K562 (cell line): ENCODE data around the gene STAB1. TPM values are rescaled to one million over a fixed set of nuclear protein-coding genes. Genes with fewer than 3 reads are reported as not detected.

Experiments
- ATAC-seq: fragments of 200-7000 bp; cut with Tn5 transposase; 3 replicates; pipeline ENCODE4 v1.9.1; 2020; ENCODE audit warnings: moderate library complexity
- BruUV-seq: library from RNA; stranded (reverse); fragments of 400-500 nt; replicated peaks from 2 replicates; lab custom pipeline; 2021; lab: Mats Ljungman, UMichigan
- CTCF ChIA-PET: fragments of 300-600 bp; formaldehyde crosslinking; extraction: SDS; loops from one replicate; lab custom pipeline; 2021; ENCODE audit warnings: low intra/inter-chr PET ratio; lab: Yijun Ruan, JAX
- POLR2A ChIA-PET: fragments of 300-600, 350-650 bp; sonication (Branson Sonifier 250); formaldehyde crosslinking; extraction: SDS; loops from one replicate; lab custom pipeline; 2021; ENCODE audit warnings: antibody characterized with exemption, inconsistent platforms; lab: Yijun Ruan, JAX
- DNase-seq, 4 experiments: peaks; one replicate each; pipeline versions ENCODE4 v3.0.0 to v3.0.0-alpha.2; 2011 to 2018; ENCODE audit warnings: low spot score in 3 of 4, mixed read lengths in 3 of 4; ENCODE audit errors: extremely low read depth in 1 of 4
- FAIRE-seq: peaks from 2 replicates; lab custom pipeline; 2011; peaks lifted over from hg19 to GRCh38; lab: Jason Lieb, UNC
- H2AFZ ChIP-seq: 2 replicates; pipeline ENCODE4 v1.6.0; 2011; ENCODE audit warnings: low read depth, low read length, control low read depth, inconsistent platforms
- H3K27ac ChIP-seq: fragments of 200-600 bp; 3 replicates; pipeline ENCODE4 v1.8.0; 2011; ENCODE audit warnings: low read depth, mild to moderate bottlenecking, control low read depth, inconsistent platforms, low read length, moderate library complexity, mixed read lengths; ENCODE audit errors: extremely low read depth
- H3K27me3 ChIP-seq, 2 experiments: fragments of 300-600 bp in 1 of 2; 2 replicates in 1 of 2; 3 replicates in 1 of 2; pipeline versions ENCODE4 v1.6.0 to v1.8.0; 2011; ENCODE audit warnings: inconsistent platforms in 2 of 2, low read length in 2 of 2, mild to moderate bottlenecking in 1 of 2, mixed read lengths in 1 of 2, moderate library complexity in 1 of 2; ENCODE audit not compliant: control insufficient read depth in 2 of 2, insufficient read depth in 2 of 2
- H3K36me3 ChIP-seq: fragments of 300-600 bp; 3 replicates; pipeline ENCODE4 v1.8.0; 2011; ENCODE audit warnings: mild to moderate bottlenecking, low read length, inconsistent platforms; ENCODE audit not compliant: control insufficient read depth, insufficient read depth
- H3K4me1 ChIP-seq, 2 experiments: fragments of 200-600 bp in 1 of 2; replicated peaks in 1 of 2; 2 replicates in 1 of 2; 3 replicates in 1 of 2; pipeline versions ENCODE4 v1.5.1 to v1.8.0; 2011; ENCODE audit warnings: inconsistent platforms in 2 of 2, low read length in 2 of 2, mild to moderate bottlenecking in 1 of 2, mixed read lengths in 1 of 2, moderate library complexity in 1 of 2; ENCODE audit not compliant: control insufficient read depth in 2 of 2, insufficient read depth in 2 of 2
- H3K4me2 ChIP-seq: 2 replicates; pipeline ENCODE4 v1.6.1; 2011; ENCODE audit warnings: low read length, control low read depth, inconsistent platforms, mixed read lengths; ENCODE audit not compliant: insufficient read depth
- H3K4me3 ChIP-seq: fragments of 200-600 bp; sonication (generic), shearing (Covaris generic); 2 replicates; pipeline ENCODE4 v1.5.1; 2016; ENCODE audit warnings: control low read depth, inconsistent platforms
- H3K79me2 ChIP-seq: fragments of 200-600 bp; 3 replicates; pipeline ENCODE4 v1.8.0; 2011; ENCODE audit warnings: low read length, inconsistent platforms; ENCODE audit not compliant: control insufficient read depth, insufficient read depth
- H3K9ac ChIP-seq, 2 experiments: 2 replicates each; pipeline versions ENCODE4 v1.6.0 to v1.6.1; 2011; ENCODE audit warnings: low read depth in 2 of 2, low read length in 2 of 2, control low read depth in 1 of 2, inconsistent platforms in 1 of 2, mild to moderate bottlenecking in 1 of 2, mixed read lengths in 1 of 2; ENCODE audit not compliant: insufficient read depth in 1 of 2
- H3K9me1 ChIP-seq: one replicate; pipeline ENCODE4 v1.6.0; 2011; ENCODE audit warnings: inconsistent platforms, mild to moderate bottlenecking, low read length, moderate library complexity; ENCODE audit not compliant: control insufficient read depth, insufficient read depth
- H3K9me3 ChIP-seq: replicated peaks from 2 replicates; pipeline ENCODE4 v1.5.1; 2011; ENCODE audit warnings: low read depth, low read length, inconsistent platforms; ENCODE audit not compliant: control insufficient read depth, insufficient read depth
- H4K20me1 ChIP-seq: replicated peaks from 2 replicates; pipeline ENCODE4 v1.6.1; 2011; ENCODE audit warnings: low read length, inconsistent platforms, mixed read lengths; ENCODE audit not compliant: control insufficient read depth, insufficient read depth
- DPF2 ChIP-seq: fragments of 450-650 bp; IDR thresholded peaks from 2 replicates; pipeline ENCODE4 v1.6.1; 2016
- GATAD2B ChIP-seq: fragments of 450-650 bp; IDR thresholded peaks from 2 replicates; pipeline ENCODE4 v1.6.1; 2017; ENCODE audit warnings: mild to moderate bottlenecking, borderline replicate concordance
- TGIF2 ChIP-seq: sonication (generic); formaldehyde crosslinking; IDR thresholded peaks from 2 replicates; pipeline ENCODE4 v1.8.1; 2022; ENCODE audit warnings: mild to moderate bottlenecking, missing genetic modification reagents, moderate library complexity
- ZZZ3 ChIP-seq: fragments of 450-650 bp; IDR thresholded peaks from 2 replicates; pipeline ENCODE4 v1.6.1; 2016; ENCODE audit warnings: antibody characterized with exemption, mild to moderate bottlenecking, moderate library complexity
- WGBS: fragments of 100-300 bp; shearing (Covaris generic); methylation state at CpG from one replicate; pipeline ENCODE4 v1.1.6; 2016; ENCODE audit warnings: low coverage, mixed read lengths; ENCODE audit not compliant: insufficient coverage; ENCODE audit errors: missing lambda C conversion rate; 5-methylcytosine and 5-hydroxymethylcytosine counted together
- in situ Hi-C: fragments of 300-500 bp; cut with MboI; formaldehyde crosslinking; loops from 4 replicates; pipeline ENCODE4 v1.15.0; 2018; ENCODE audit warnings: inconsistent platforms, mixed read lengths
- intact Hi-C: fragments of 100-400 bp; cut with micrococcal nuclease; formaldehyde crosslinking; loops from 2 replicates; pipeline ENCODE4 v1.14.2; 2022
- polyA plus RNA-seq, 8 experiments: library from polyadenylated mRNA; depleted of rRNA in 4 of 8; stranded (reverse) in 5 of 8; unstranded in 3 of 8; fragments of >200 nt; fragmentation: Nextera tagmentation in 2 of 8; fragmentation: Illumina TruSeq in 1 of 8; extraction: Ambion mirVana in 2 of 8; extraction: Trizol in 1 of 8; gene quantifications; 2 replicates each; pipeline versions ENCODE4 v1.2.1 to v1.2.3, GENCODE V29; 2011 to 2014; ENCODE audit warnings: inconsistent platforms in 1 of 8, missing spikeins in 1 of 8
- total RNA-seq, 7 experiments: library from RNA; depleted of rRNA in 6 of 7; stranded (reverse); fragments of >200 nt in 6 of 7; fragmentation: Illumina TruSeq in 2 of 7; extraction: Trizol in 2 of 7; gene quantifications; 2 replicates each; pipeline versions ENCODE4 v1.2.1 to v1.2.3, GENCODE V29; 2011 to 2021; ENCODE audit warnings: low replicate concordance in 1 of 7
- TF ChIP-seq, protein P1 (sequence below): fragments of 450-650 bp; formaldehyde crosslinking; IDR thresholded peaks from 2 replicates; pipeline ENCODE4 v1.4.0; 2022; ENCODE audit warnings: mild to moderate bottlenecking, moderate library complexity
- TF ChIP-seq, protein P2 (sequence below): fragments of 450-650 bp; conservative IDR thresholded peaks from 2 replicates; pipeline ENCODE4 v1.6.1; 2016; ENCODE audit warnings: missing genetic modification characterization, low read depth, mild to moderate bottlenecking, missing compliant biosample characterization, moderate library complexity

The STAB1 gene
- total and polyA plus RNA-seq, 9 of the 15 experiments (the other 6 are each of a cell fraction or from before 2014, with no cell fraction given) = 0.20 to 3.9 (median 1.2) TPM

DNA sequence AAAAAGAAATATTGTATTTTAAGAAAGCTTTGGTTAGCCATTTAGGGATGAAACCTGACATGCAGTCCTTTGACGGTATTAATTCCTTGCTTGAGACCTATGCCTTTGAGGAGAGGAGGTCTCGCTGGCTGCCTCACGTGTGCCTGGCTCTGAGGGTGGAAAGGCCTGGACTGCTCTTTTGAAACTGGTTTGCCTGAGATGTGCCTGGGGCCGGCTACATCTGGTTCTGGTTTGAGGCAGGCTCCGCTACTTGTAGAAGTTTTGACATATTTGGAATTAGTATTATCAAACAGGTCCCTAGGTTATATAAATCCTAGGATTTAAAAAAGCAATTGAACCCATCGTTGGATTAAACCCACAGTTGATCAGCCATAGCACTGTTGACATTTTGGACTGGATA lies 33.3 kb upstream of the STAB1 start:
- FAIRE-seq = no peak
- POLR2A ChIA-PET = no interaction called here

More for the DNA sequence above, 33.3 kb upstream of the STAB1 start:
- no peak overlapping the region for H3K4me2 ChIP-seq
- 91% methylated on average over 5 of the region's 6 CpGs for WGBS
- H3K27ac ChIP-seq = no peak overlapping the region
- peaks cover 10% of the 10 kb centered on the region for H3K79me2 ChIP-seq
- H3K27me3 ChIP-seq = no peaks in the 10 kb centered on the region
- no peaks in the 10 kb centered on the region for H3K9me1 ChIP-seq
- TF ChIP-seq, protein P1, sequence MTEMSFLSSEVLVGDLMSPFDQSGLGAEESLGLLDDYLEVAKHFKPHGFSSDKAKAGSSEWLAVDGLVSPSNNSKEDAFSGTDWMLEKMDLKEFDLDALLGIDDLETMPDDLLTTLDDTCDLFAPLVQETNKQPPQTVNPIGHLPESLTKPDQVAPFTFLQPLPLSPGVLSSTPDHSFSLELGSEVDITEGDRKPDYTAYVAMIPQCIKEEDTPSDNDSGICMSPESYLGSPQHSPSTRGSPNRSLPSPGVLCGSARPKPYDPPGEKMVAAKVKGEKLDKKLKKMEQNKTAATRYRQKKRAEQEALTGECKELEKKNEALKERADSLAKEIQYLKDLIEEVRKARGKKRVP = no peak
- TF ChIP-seq ZZZ3 (no peak), GATAD2B (no peak), DPF2 (no peak), TGIF2 (no peak)
- TF ChIP-seq, protein P2, sequence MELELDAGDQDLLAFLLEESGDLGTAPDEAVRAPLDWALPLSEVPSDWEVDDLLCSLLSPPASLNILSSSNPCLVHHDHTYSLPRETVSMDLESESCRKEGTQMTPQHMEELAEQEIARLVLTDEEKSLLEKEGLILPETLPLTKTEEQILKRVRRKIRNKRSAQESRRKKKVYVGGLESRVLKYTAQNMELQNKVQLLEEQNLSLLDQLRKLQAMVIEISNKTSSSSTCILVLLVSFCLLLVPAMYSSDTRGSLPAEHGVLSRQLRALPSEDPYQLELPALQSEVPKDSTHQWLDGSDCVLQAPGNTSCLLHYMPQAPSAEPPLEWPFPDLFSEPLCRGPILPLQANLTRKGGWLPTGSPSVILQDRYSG (tag) = no peak
- no peaks in the 10 kb centered on the region for H3K9me3 ChIP-seq
- H2AFZ ChIP-seq = no peak overlapping the region
- peaks cover 0 to 2% of the 10 kb centered on the region in 2 experiments; a peak in 2 of 5 replicates for H3K4me1 ChIP-seq
- in situ Hi-C loops (no loop called here), intact Hi-C loops (no loop called here)
- DNase-seq (no peak), ATAC-seq (no peak)
- H3K9ac ChIP-seq = no peak overlapping the region
- no TSS peak for BruUV-seq
- no peak overlapping the region for H3K4me3 ChIP-seq
- H3K36me3 ChIP-seq = peaks cover 72% of the 10 kb centered on the region; the same call in 2 of the 3 replicates
- H4K20me1 ChIP-seq = no peaks in the 10 kb centered on the region
- CTCF ChIA-PET = no interaction called here
